Measurements from ENCODE around the gene AUTS2.

Gene AUTS2

DNA sequence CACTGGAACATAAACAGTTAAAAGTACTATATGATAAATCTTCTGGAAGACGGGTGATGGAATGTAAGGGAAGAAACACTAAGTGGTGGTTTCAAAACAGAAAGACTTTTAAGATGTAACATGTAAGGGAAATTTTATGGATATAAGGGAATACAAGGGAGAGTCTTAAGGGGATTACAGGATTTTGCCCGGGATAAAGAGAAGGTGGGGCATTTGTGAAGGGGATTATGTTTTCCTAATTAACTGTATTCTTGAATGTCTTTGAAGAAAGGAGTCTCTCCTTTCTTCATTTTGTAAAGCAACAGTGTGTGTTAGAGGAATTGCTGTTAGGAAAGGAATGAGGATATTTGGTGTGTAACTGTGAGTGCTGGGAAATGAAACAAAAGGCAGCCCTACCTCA is 745.2 kb downstream of the AUTS2 start:
- ChIA-PET CTCF (no interaction called here), POLR2A (no interaction called here)
- no peak for DNase-seq (ENCODE audit: extremely low spot score)
- TF ChIP-seq CTBP1 (IDR thresholded peaks at IDR 0.05; ENCODE audit: borderline replicate concordance): no peak
- TF ChIP-seq, protein P1, sequence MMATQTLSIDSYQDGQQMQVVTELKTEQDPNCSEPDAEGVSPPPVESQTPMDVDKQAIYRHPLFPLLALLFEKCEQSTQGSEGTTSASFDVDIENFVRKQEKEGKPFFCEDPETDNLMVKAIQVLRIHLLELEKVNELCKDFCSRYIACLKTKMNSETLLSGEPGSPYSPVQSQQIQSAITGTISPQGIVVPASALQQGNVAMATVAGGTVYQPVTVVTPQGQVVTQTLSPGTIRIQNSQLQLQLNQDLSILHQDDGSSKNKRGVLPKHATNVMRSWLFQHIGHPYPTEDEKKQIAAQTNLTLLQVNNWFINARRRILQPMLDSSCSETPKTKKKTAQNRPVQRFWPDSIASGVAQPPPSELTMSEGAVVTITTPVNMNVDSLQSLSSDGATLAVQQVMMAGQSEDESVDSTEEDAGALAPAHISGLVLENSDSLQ (IDR thresholded peaks at IDR 0.05): no peak
- no peak for TF ChIP-seq TARDBP (IDR thresholded peaks at IDR 0.05)
- TF ChIP-seq NFRKB (IDR thresholded peaks at IDR 0.05): no peak
- no peak for TF ChIP-seq BHLHE40 (IDR thresholded peaks at IDR 0.05; ENCODE audit: borderline replicate concordance)
- no peak for TF ChIP-seq FOXA1 (IDR thresholded peaks at IDR 0.05)
- TF ChIP-seq SUZ12 (IDR thresholded peaks at IDR 0.05): no peak
- no peak for TF ChIP-seq ZNF384 (IDR thresholded peaks at IDR 0.05)
- no peak for TF ChIP-seq ARNT (IDR thresholded peaks at IDR 0.05)
- no peak for TF ChIP-seq FOXK2 (IDR thresholded peaks at IDR 0.05)
- no peak for TF ChIP-seq LEF1 (IDR thresholded peaks at IDR 0.05; ENCODE audit: borderline replicate concordance)
- TF ChIP-seq FOXM1 (IDR thresholded peaks at IDR 0.05; ENCODE audit: borderline replicate concordance): no peak
- no peak for TF ChIP-seq ELF4 (IDR thresholded peaks at IDR 0.05)
- TF ChIP-seq L3MBTL2 (conservative IDR thresholded peaks at IDR 0.05): no peak
- no peak for TF ChIP-seq SP1 (IDR thresholded peaks at IDR 0.05)
- TF ChIP-seq HDGF (IDR thresholded peaks at IDR 0.05; ENCODE audit: borderline replicate concordance): no peak

DNA sequence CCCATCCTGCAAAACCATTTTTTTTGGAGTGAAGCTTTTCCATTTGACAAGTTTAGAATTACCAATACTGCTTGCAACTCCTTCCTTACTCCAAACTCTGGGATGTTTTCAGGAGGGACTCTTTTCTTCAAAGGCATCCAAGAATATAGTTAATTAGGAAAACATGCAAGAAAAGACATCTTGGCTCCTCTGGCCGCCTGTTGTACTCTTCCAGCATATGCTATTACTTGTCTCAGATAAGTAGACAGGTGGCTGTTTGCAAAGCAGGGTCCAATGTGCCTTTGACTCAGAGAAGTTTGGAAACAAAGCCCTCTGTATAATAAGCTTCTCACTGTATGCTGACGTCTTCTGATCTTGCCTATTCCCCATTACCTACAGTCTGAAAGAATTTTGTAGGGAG is 746.5 kb downstream of the AUTS2 start:
- TF ChIP-seq BHLHE40 (IDR thresholded peaks at IDR 0.05; ENCODE audit: borderline replicate concordance) (no peak), LEF1 (IDR thresholded peaks at IDR 0.05; ENCODE audit: borderline replicate concordance) (no peak), ARNT (IDR thresholded peaks at IDR 0.05) (no peak), ELF4 (IDR thresholded peaks at IDR 0.05) (no peak), SUZ12 (IDR thresholded peaks at IDR 0.05) (no peak), FOXK2 (IDR thresholded peaks at IDR 0.05) (no peak), FOXA1 (IDR thresholded peaks at IDR 0.05) (no peak), FOXM1 (IDR thresholded peaks at IDR 0.05; ENCODE audit: borderline replicate concordance) (no peak), CTBP1 (IDR thresholded peaks at IDR 0.05; ENCODE audit: borderline replicate concordance) (no peak), TARDBP (IDR thresholded peaks at IDR 0.05) (no peak), SP1 (IDR thresholded peaks at IDR 0.05) (no peak), HDGF (IDR thresholded peaks at IDR 0.05; ENCODE audit: borderline replicate concordance) (no peak), ZNF384 (IDR thresholded peaks at IDR 0.05) (no peak), L3MBTL2 (conservative IDR thresholded peaks at IDR 0.05) (no peak), NFRKB (IDR thresholded peaks at IDR 0.05) (no peak)
- TF ChIP-seq, protein P1 (IDR thresholded peaks at IDR 0.05): no peak
- ChIA-PET CTCF (no interaction called here), POLR2A (no interaction called here)
- DNase-seq (ENCODE audit: extremely low spot score): no peak

DNA sequence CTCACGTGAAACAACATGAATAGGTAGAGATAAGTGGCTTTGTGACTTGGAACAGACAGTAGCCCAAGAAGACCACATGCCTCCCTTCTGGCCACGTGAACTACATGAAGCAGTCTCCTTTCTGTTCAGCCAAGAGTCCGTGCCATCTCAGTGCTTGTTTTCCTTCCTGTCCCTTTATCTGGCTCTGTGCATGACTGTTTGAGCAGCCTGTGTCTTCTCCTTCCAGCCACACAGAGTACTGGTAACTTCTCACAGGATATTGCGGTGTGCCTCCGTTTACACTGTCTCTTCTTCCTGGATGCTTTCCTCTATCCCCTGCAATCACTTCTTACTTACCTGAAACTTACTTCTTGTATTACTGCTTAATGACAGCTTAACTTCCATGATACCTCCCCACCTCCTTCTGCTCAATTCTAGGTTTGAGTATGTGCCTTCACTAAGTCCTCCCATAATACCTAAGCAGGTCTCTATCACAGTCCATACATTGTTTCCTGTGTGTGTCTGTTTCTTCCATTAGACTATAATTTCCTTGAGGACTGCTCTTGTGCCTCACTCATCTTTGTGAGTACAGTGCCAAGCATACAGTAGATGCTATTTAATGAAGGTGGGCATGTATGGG is 748.7 kb downstream of the AUTS2 start:
- ChIA-PET CTCF (no interaction called here), POLR2A (interaction anchor here (0.5 kb wide), 1 partner anchor 558 kb away, joined by 3 read pairs; no protein-coding TSS in a partner anchor)
- DNase-seq (ENCODE audit: extremely low spot score): no peak
- TF ChIP-seq ELF4 (IDR thresholded peaks at IDR 0.05) (no peak), HDGF (IDR thresholded peaks at IDR 0.05; ENCODE audit: borderline replicate concordance) (no peak), BHLHE40 (IDR thresholded peaks at IDR 0.05; ENCODE audit: borderline replicate concordance) (no peak), SUZ12 (IDR thresholded peaks at IDR 0.05) (no peak), TARDBP (IDR thresholded peaks at IDR 0.05) (no peak), FOXM1 (IDR thresholded peaks at IDR 0.05; ENCODE audit: borderline replicate concordance) (no peak), FOXK2 (IDR thresholded peaks at IDR 0.05) (no peak), ZNF384 (IDR thresholded peaks at IDR 0.05) (no peak)

DNA sequence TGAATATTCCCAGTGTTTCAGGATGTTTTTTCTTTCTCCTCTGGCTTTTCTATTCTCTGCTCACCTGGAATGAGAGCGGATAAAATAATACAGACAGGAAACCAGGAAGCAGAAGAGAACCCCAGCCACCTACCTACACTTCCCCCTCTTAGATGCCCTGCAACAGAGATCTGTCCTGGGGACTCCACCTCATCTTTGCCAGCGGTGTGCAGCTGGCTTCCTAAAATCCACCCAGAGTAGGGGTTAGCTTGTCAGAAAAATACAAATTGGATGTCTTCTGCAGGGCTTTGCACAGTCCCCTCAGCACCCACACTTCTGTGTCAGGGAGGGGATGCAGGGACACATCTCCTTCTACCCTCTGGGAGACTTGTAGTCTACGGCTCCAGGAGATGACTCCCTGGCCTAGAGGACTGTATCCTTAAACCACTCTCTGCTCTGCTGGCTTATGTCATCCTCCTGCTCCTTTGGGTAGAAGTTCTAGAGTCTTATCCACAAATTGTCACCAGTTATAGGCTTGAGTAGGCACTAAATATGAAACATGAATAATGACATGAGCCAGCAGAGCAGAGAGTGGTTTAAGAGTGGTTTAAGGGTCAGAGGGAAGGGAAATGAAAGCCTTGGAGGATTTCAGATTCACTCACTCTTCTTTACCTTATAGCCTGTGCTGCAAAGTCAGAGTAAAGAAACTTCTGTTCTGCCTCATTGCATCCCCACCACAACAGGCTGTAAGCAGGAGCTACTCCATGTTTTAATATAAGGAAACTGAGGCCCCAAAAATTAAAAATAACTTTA is 749.4 kb downstream of the AUTS2 start:
- CTCF ChIA-PET: no interaction called here
- no peak for DNase-seq (ENCODE audit: extremely low spot score)

DNA sequence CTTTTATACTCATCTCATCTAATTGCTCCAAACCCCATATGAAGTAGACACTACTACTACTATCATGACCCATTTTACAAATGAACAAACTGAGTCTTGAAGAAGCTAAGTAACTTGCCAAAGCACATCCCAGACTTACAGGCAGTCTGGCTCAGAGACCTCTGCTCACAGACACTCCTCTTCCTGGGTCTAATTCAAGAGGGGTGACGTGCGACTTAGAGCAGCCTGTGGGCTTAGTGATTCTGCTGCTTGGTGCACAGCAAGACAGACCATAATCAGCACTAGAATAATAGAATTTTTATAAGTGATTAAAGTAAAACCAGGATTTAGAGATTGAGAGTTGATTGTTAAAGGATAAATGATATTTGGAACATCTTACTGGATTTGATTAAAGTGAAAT is 750.8 kb downstream of the AUTS2 start:
- POLR2A ChIA-PET: no interaction called here

More for the DNA sequence above, 749.4 kb downstream of the AUTS2 start:
- TF ChIP-seq TARDBP (IDR thresholded peaks at IDR 0.05): no peak
- no peak for TF ChIP-seq LEF1 (IDR thresholded peaks at IDR 0.05; ENCODE audit: borderline replicate concordance)
- no peak for TF ChIP-seq ZNF384 (IDR thresholded peaks at IDR 0.05)
- no peak for TF ChIP-seq SUZ12 (IDR thresholded peaks at IDR 0.05)
- no peak for TF ChIP-seq FOXA1 (IDR thresholded peaks at IDR 0.05)
- no peak for TF ChIP-seq BHLHE40 (IDR thresholded peaks at IDR 0.05; ENCODE audit: borderline replicate concordance)
- no peak for TF ChIP-seq FOXM1 (IDR thresholded peaks at IDR 0.05; ENCODE audit: borderline replicate concordance)
- no peak for TF ChIP-seq L3MBTL2 (conservative IDR thresholded peaks at IDR 0.05)
- TF ChIP-seq ELF4 (IDR thresholded peaks at IDR 0.05): no peak
- no peak for TF ChIP-seq HDGF (IDR thresholded peaks at IDR 0.05; ENCODE audit: borderline replicate concordance)
- TF ChIP-seq CTBP1 (IDR thresholded peaks at IDR 0.05; ENCODE audit: borderline replicate concordance): no peak
- TF ChIP-seq NFRKB (IDR thresholded peaks at IDR 0.05): no peak
- POLR2A ChIA-PET: no interaction called here

More for the DNA sequence above, 750.8 kb downstream of the AUTS2 start:
- TF ChIP-seq FOXM1 (IDR thresholded peaks at IDR 0.05; ENCODE audit: borderline replicate concordance): no peak
- no peak for TF ChIP-seq ELF4 (IDR thresholded peaks at IDR 0.05)
- TF ChIP-seq ZNF384 (IDR thresholded peaks at IDR 0.05): no peak
- TF ChIP-seq, protein P1 (IDR thresholded peaks at IDR 0.05): no peak
- no peak for TF ChIP-seq HDGF (IDR thresholded peaks at IDR 0.05; ENCODE audit: borderline replicate concordance)
- no peak for TF ChIP-seq ARNT (IDR thresholded peaks at IDR 0.05)
- no peak for TF ChIP-seq SUZ12 (IDR thresholded peaks at IDR 0.05)
- TF ChIP-seq FOXK2 (IDR thresholded peaks at IDR 0.05): no peak
- no peak for TF ChIP-seq L3MBTL2 (conservative IDR thresholded peaks at IDR 0.05)
- no peak for TF ChIP-seq NFRKB (IDR thresholded peaks at IDR 0.05)
- no peak for TF ChIP-seq TARDBP (IDR thresholded peaks at IDR 0.05)
- no peak for TF ChIP-seq CTBP1 (IDR thresholded peaks at IDR 0.05; ENCODE audit: borderline replicate concordance)
- TF ChIP-seq LEF1 (IDR thresholded peaks at IDR 0.05; ENCODE audit: borderline replicate concordance): no peak
- no peak for TF ChIP-seq FOXA1 (IDR thresholded peaks at IDR 0.05)
- no peak for TF ChIP-seq BHLHE40 (IDR thresholded peaks at IDR 0.05; ENCODE audit: borderline replicate concordance)
- TF ChIP-seq SP1 (IDR thresholded peaks at IDR 0.05): no peak
- no peak for DNase-seq (ENCODE audit: extremely low spot score)
- CTCF ChIA-PET: interaction anchor here (0.8 kb wide), 1 partner anchor 10 kb away, joined by 3 read pairs; no protein-coding TSS in a partner anchor
